K562 (cell line): Measurements from ENCODE around the gene LAP3. TPM values are rescaled to one million over a fixed set of nuclear protein-coding genes. Genes with fewer than 3 reads are reported as not detected.

Experiments
- ATAC-seq: fragments of 200-7000 bp; cut with Tn5 transposase; 3 replicates; pipeline ENCODE4 v1.9.1; 2020; ENCODE audit warnings: moderate library complexity
- BruUV-seq: library from RNA; stranded (reverse); fragments of 400-500 nt; replicated peaks from 2 replicates; lab custom pipeline; 2021; lab: Mats Ljungman, UMichigan
- CTCF ChIA-PET: fragments of 300-600 bp; formaldehyde crosslinking; extraction: SDS; loops from one replicate; lab custom pipeline; 2021; ENCODE audit warnings: low intra/inter-chr PET ratio; lab: Yijun Ruan, JAX
- POLR2A ChIA-PET: fragments of 300-600, 350-650 bp; sonication (Branson Sonifier 250); formaldehyde crosslinking; extraction: SDS; loops from one replicate; lab custom pipeline; 2021; ENCODE audit warnings: antibody characterized with exemption, inconsistent platforms; lab: Yijun Ruan, JAX
- DNase-seq, 4 experiments: peaks; one replicate each; pipeline versions ENCODE4 v3.0.0 to v3.0.0-alpha.2; 2011 to 2018; ENCODE audit warnings: low spot score in 3 of 4, mixed read lengths in 3 of 4; ENCODE audit errors: extremely low read depth in 1 of 4
- FAIRE-seq: peaks from 2 replicates; lab custom pipeline; 2011; peaks lifted over from hg19 to GRCh38; lab: Jason Lieb, UNC
- H2AFZ ChIP-seq: 2 replicates; pipeline ENCODE4 v1.6.0; 2011; ENCODE audit warnings: low read depth, low read length, control low read depth, inconsistent platforms
- H3K27ac ChIP-seq: fragments of 200-600 bp; 3 replicates; pipeline ENCODE4 v1.8.0; 2011; ENCODE audit warnings: low read depth, mild to moderate bottlenecking, control low read depth, inconsistent platforms, low read length, moderate library complexity, mixed read lengths; ENCODE audit errors: extremely low read depth
- H3K27me3 ChIP-seq, 2 experiments: fragments of 300-600 bp in 1 of 2; 2 replicates in 1 of 2; 3 replicates in 1 of 2; pipeline versions ENCODE4 v1.6.0 to v1.8.0; 2011; ENCODE audit warnings: inconsistent platforms in 2 of 2, low read length in 2 of 2, mild to moderate bottlenecking in 1 of 2, mixed read lengths in 1 of 2, moderate library complexity in 1 of 2; ENCODE audit not compliant: control insufficient read depth in 2 of 2, insufficient read depth in 2 of 2
- H3K36me3 ChIP-seq: fragments of 300-600 bp; 3 replicates; pipeline ENCODE4 v1.8.0; 2011; ENCODE audit warnings: mild to moderate bottlenecking, low read length, inconsistent platforms; ENCODE audit not compliant: control insufficient read depth, insufficient read depth
- H3K4me1 ChIP-seq, 2 experiments: fragments of 200-600 bp in 1 of 2; replicated peaks in 1 of 2; 2 replicates in 1 of 2; 3 replicates in 1 of 2; pipeline versions ENCODE4 v1.5.1 to v1.8.0; 2011; ENCODE audit warnings: inconsistent platforms in 2 of 2, low read length in 2 of 2, mild to moderate bottlenecking in 1 of 2, mixed read lengths in 1 of 2, moderate library complexity in 1 of 2; ENCODE audit not compliant: control insufficient read depth in 2 of 2, insufficient read depth in 2 of 2
- H3K4me2 ChIP-seq: 2 replicates; pipeline ENCODE4 v1.6.1; 2011; ENCODE audit warnings: low read length, control low read depth, inconsistent platforms, mixed read lengths; ENCODE audit not compliant: insufficient read depth
- H3K4me3 ChIP-seq: fragments of 200-600 bp; sonication (generic), shearing (Covaris generic); 2 replicates; pipeline ENCODE4 v1.5.1; 2016; ENCODE audit warnings: control low read depth, inconsistent platforms
- H3K79me2 ChIP-seq: fragments of 200-600 bp; 3 replicates; pipeline ENCODE4 v1.8.0; 2011; ENCODE audit warnings: low read length, inconsistent platforms; ENCODE audit not compliant: control insufficient read depth, insufficient read depth
- H3K9ac ChIP-seq, 2 experiments: 2 replicates each; pipeline versions ENCODE4 v1.6.0 to v1.6.1; 2011; ENCODE audit warnings: low read depth in 2 of 2, low read length in 2 of 2, control low read depth in 1 of 2, inconsistent platforms in 1 of 2, mild to moderate bottlenecking in 1 of 2, mixed read lengths in 1 of 2; ENCODE audit not compliant: insufficient read depth in 1 of 2
- H3K9me1 ChIP-seq: one replicate; pipeline ENCODE4 v1.6.0; 2011; ENCODE audit warnings: inconsistent platforms, mild to moderate bottlenecking, low read length, moderate library complexity; ENCODE audit not compliant: control insufficient read depth, insufficient read depth
- H3K9me3 ChIP-seq: replicated peaks from 2 replicates; pipeline ENCODE4 v1.5.1; 2011; ENCODE audit warnings: low read depth, low read length, inconsistent platforms; ENCODE audit not compliant: control insufficient read depth, insufficient read depth
- H4K20me1 ChIP-seq: replicated peaks from 2 replicates; pipeline ENCODE4 v1.6.1; 2011; ENCODE audit warnings: low read length, inconsistent platforms, mixed read lengths; ENCODE audit not compliant: control insufficient read depth, insufficient read depth
- ATF1 ChIP-seq, 2 experiments: fragments of 450-650 bp in 1 of 2; IDR thresholded peaks; 2 replicates each; pipeline ENCODE4 v1.6.1; 2016; ENCODE audit warnings: missing compliant biosample characterization in 1 of 2, missing genetic modification characterization in 1 of 2
- FOXJ3 ChIP-seq: sonication (generic); formaldehyde crosslinking; IDR thresholded peaks from 2 replicates; pipeline ENCODE4 v1.4.0; 2020; ENCODE audit warnings: mild to moderate bottlenecking, missing genetic modification reagents
- NR2C1 ChIP-seq, 2 experiments: fragments of 450-650 bp; IDR thresholded peaks; 2 replicates each; pipeline ENCODE4 v1.6.1; 2017; ENCODE audit warnings: mild to moderate bottlenecking in 2 of 2, antibody characterized with exemption in 1 of 2, inconsistent platforms in 1 of 2, missing compliant biosample characterization in 1 of 2, missing genetic modification characterization in 1 of 2
- ZKSCAN1 ChIP-seq: fragments of 150-350 bp; IDR thresholded peaks from 2 replicates; pipeline ENCODE4 v1.6.1; 2016; ENCODE audit warnings: low read depth, low read length
- ZNF232 ChIP-seq: sonication (generic); formaldehyde crosslinking; IDR thresholded peaks from 2 replicates; pipeline ENCODE4 v1.8.0; 2022; ENCODE audit warnings: mild to moderate bottlenecking, missing genetic modification reagents
- ZNF431 ChIP-seq: sonication (generic); formaldehyde crosslinking; IDR thresholded peaks from 2 replicates; pipeline ENCODE4 v1.8.0; 2022; ENCODE audit warnings: mild to moderate bottlenecking, missing genetic modification reagents
- WGBS: fragments of 100-300 bp; shearing (Covaris generic); methylation state at CpG from one replicate; pipeline ENCODE4 v1.1.6; 2016; ENCODE audit warnings: low coverage, mixed read lengths; ENCODE audit not compliant: insufficient coverage; ENCODE audit errors: missing lambda C conversion rate; 5-methylcytosine and 5-hydroxymethylcytosine counted together
- in situ Hi-C: fragments of 300-500 bp; cut with MboI; formaldehyde crosslinking; loops from 4 replicates; pipeline ENCODE4 v1.15.0; 2018; ENCODE audit warnings: inconsistent platforms, mixed read lengths
- intact Hi-C: fragments of 100-400 bp; cut with micrococcal nuclease; formaldehyde crosslinking; loops from 2 replicates; pipeline ENCODE4 v1.14.2; 2022
- polyA plus RNA-seq, 8 experiments: library from polyadenylated mRNA; depleted of rRNA in 4 of 8; stranded (reverse) in 5 of 8; unstranded in 3 of 8; fragments of >200 nt; fragmentation: Nextera tagmentation in 2 of 8; fragmentation: Illumina TruSeq in 1 of 8; extraction: Ambion mirVana in 2 of 8; extraction: Trizol in 1 of 8; gene quantifications; 2 replicates each; pipeline versions ENCODE4 v1.2.1 to v1.2.3, GENCODE V29; 2011 to 2014; ENCODE audit warnings: inconsistent platforms in 1 of 8, missing spikeins in 1 of 8
- total RNA-seq, 7 experiments: library from RNA; depleted of rRNA in 6 of 7; stranded (reverse); fragments of >200 nt in 6 of 7; fragmentation: Illumina TruSeq in 2 of 7; extraction: Trizol in 2 of 7; gene quantifications; 2 replicates each; pipeline versions ENCODE4 v1.2.1 to v1.2.3, GENCODE V29; 2011 to 2021; ENCODE audit warnings: low replicate concordance in 1 of 7
- TF ChIP-seq, protein P1 (sequence below), 2 experiments: fragments of 450-650 bp in 1 of 2; sonication (generic) in 1 of 2; formaldehyde crosslinking in 1 of 2; IDR thresholded peaks in 1 of 2; conservative IDR thresholded peaks in 1 of 2; 2 replicates each; pipeline versions ENCODE4 v1.6.1 to v1.8.1; 2016 to 2023; ENCODE audit warnings: mild to moderate bottlenecking in 2 of 2, moderate library complexity in 2 of 2, inconsistent platforms in 1 of 2, missing genetic modification reagents in 1 of 2

Gene LAP3
- total and polyA plus RNA-seq, 9 of the 15 experiments (the other 6 are each of a cell fraction or from before 2014, with no cell fraction given): 82.3 to 170 (median 107) TPM

DNA sequence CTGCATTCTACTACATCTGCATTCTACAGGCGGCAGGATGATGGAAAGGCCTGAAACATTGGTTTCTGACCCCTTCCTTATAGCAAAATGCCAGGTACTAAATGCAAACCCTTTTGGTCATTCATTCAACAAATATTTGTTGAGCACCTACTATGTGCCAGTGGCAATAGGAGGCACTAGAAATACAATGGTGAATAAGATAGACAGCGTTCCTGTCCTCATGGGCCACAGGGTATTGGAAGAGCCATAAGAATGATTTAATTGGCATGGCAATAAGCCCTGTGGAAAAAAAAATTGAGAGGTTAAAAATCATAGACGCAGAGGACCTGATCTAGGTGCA lies 17.3 kb upstream of the LAP3 start:
- Histone ChIP-seq H4K20me1 (no peaks in the 10 kb centered on the region), H2AFZ (no peak overlapping the region), H3K27ac (no peak overlapping the region), H3K79me2 (no peaks in the 10 kb centered on the region), H3K36me3 (no peaks in the 10 kb centered on the region), H3K4me2 (no peak overlapping the region), H3K9me1 (no peaks in the 10 kb centered on the region), H3K4me3 (no peak overlapping the region), H3K4me1 (peaks cover 0 to 2% of the 10 kb centered on the region in 2 experiments; a peak in 1 of 5 replicates), H3K9me3 (no peaks in the 10 kb centered on the region; the same call in 1 of the 2 replicates), H3K27me3 (peaks cover 21 to 32% of the 10 kb centered on the region in 2 experiments; a peak in 4 of 5 replicates), H3K9ac (no peak overlapping the region)
- intact Hi-C loops: no loop called here
- FAIRE-seq (no peak), DNase-seq (no peak), ATAC-seq (no peak)
- POLR2A ChIA-PET: interaction anchor here (1.0 kb wide), 1 partner anchor 10 kb away, joined by 4 read pairs; no protein-coding TSS in a partner anchor
- TF ChIP-seq ZNF232: 0 out of 2 replicates have a peak, but pooled peaks have one; percentile 5
- TF ChIP-seq FOXJ3 (CRISPR knock-in tag): no peak
- TF ChIP-seq ZKSCAN1: peak; percentile 81; the same call in 1 of the 2 replicates
- in situ Hi-C loops: loop anchor here (10.0 kb wide), 1 partner anchor 245 kb away; no protein-coding TSS in a partner anchor
- 0% methylated on average over 3 of the region's 3 CpGs for WGBS
- no TSS peak for BruUV-seq
- CTCF ChIA-PET: no interaction called here

DNA sequence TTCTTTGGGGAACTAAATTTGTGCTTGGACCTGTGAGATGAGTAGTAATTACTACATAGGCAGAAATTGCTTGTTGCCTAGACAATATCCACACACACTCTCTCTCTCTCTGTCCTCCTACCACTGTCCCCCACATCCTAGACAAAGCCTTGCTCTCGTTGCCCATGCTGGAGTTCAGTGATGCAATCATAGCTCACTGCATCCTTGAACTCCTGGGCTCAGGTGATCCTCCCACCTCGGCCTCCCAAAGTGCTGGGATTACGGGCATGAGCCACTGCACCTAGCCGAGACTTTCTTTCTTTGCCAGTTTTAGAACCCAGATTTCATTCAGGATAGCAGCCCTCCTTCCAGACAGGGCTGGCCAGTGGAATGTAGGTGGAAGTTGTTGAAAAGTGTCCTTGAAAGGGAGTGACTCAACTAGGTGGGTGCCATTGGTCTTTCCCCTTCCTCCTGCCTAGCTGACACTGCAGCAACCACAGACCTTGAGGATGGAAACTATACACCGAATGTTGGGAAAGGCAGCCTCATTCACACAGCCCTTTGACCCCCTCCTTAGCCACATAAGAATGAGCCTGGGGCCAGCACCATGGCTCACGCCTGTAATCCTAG lies 16.8 kb upstream of the LAP3 start:
- in situ Hi-C loops (loop anchor here (10.0 kb wide), 1 partner anchor 245 kb away; no protein-coding TSS in a partner anchor), intact Hi-C loops (no loop called here)
- H3K27me3 ChIP-seq: peaks cover 16 to 28% of the 10 kb centered on the region in 2 experiments; a peak in 4 of 5 replicates
- no peaks in the 10 kb centered on the region for H4K20me1 ChIP-seq
- CTCF ChIA-PET: no interaction called here
- H3K9me3 ChIP-seq: no peaks in the 10 kb centered on the region; the same call in 1 of the 2 replicates
- peaks cover 0 to 2% of the 10 kb centered on the region in 2 experiments; a peak in 1 of 5 replicates for H3K4me1 ChIP-seq
- no peaks in the 10 kb centered on the region for H3K9me1 ChIP-seq
- DNase-seq: no peak
- H3K4me3 ChIP-seq: no peak overlapping the region
- H3K4me2 ChIP-seq: no peak overlapping the region
- no peak overlapping the region for H2AFZ ChIP-seq
- WGBS: 3% methylated on average over 6 of the region's 6 CpGs
- POLR2A ChIA-PET: no interaction called here
- BruUV-seq: no TSS peak
- no peak for FAIRE-seq
- H3K27ac ChIP-seq: no peak overlapping the region
- H3K79me2 ChIP-seq: no peaks in the 10 kb centered on the region
- ATAC-seq: no peak
- no peaks in the 10 kb centered on the region for H3K36me3 ChIP-seq
- TF ChIP-seq, protein P1, sequence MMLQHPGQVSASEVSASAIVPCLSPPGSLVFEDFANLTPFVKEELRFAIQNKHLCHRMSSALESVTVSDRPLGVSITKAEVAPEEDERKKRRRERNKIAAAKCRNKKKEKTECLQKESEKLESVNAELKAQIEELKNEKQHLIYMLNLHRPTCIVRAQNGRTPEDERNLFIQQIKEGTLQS (IDR thresholded peaks at IDR 0.05): 0 out of 2 replicates have a peak, but pooled peaks have one; percentile 19
- TF ChIP-seq, protein P1 (CRISPR knock-in tag; conservative IDR thresholded peaks at IDR 0.05): no peak
- TF ChIP-seq ATF1 (CRISPR knock-in tag; IDR thresholded peaks at IDR 0.05) (no peak), ATF1 (tag; IDR thresholded peaks at IDR 0.05) (no peak), ZNF431 (no peak), NR2C1 (IDR thresholded peaks at IDR 0.05) (no peak), NR2C1 (tag; IDR thresholded peaks at IDR 0.05) (no peak)
- H3K9ac ChIP-seq: no peak overlapping the region
